ENCODE measurements around the gene NTRK2. TPM values are rescaled to one million over a fixed set of nuclear protein-coding genes. Genes with fewer than 3 reads are reported as not detected.
A peak's percentile ranks its signal among the peaks of the same experiment; 100 is the strongest.

NTRK2 gene
- total and polyA plus RNA-seq, 10 of the 15 experiments (the other 5 are each of a cell fraction or from before 2014, with no cell fraction given), result 0.42 to 4.6 (median 0.65) TPM

DNA sequence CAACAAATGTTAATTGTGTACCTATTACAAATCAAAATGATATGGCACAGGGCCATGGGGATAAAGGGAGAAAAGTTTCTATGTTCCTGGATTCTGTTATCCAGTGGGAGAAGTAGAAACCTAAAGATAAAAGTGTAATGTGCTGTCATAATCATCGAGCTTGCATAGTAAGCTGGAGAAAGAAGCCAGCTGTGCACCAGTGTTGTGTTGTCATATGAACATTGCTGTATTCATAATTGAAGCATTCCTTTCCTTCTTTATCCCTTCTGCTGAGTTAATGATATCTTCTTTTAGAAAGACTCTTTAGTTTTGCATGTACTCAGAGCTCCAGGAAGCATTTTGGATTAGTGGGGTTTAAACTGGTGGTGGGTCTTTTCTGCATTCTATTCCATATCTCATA lies 39.5 kb downstream of the NTRK2 start:
- Histone ChIP-seq H2AFZ (ENCODE audit: control insufficient read depth, low read depth, low read length) (no peak overlapping the region), H3K4me2 (ENCODE audit: control insufficient read depth, insufficient read depth) (peak overlapping the region; percentile 32; the same call in 1 of the 2 replicates), H3K9me3 (replicated peaks; ENCODE audit: control insufficient read depth, insufficient read depth, low read length) (no peaks in the 10 kb centered on the region; the same call in 1 of the 3 replicates), H3K27me3 (replicated peaks in 1 of 2; ENCODE audit: control insufficient read depth in 2 of 2, insufficient read depth in 2 of 2, low read length in 1 of 2) (no peaks in the 10 kb centered on the region), H3K4me1 (ENCODE audit: control insufficient read depth, insufficient read depth, low read length) (peaks cover 11% of the 10 kb centered on the region; the same call in 1 of the 2 replicates), H3K36me3 (ENCODE audit: control insufficient read depth in 2 of 2, insufficient read depth in 2 of 2, low read length in 1 of 2) (no peaks in the 10 kb centered on the region), H3K9ac (ENCODE audit: control insufficient read depth, insufficient read depth, low read length) (no peak overlapping the region), H3K4me3 (no peak overlapping the region), H3K79me2 (ENCODE audit: control insufficient read depth, insufficient read depth, low read length) (no peaks in the 10 kb centered on the region), H4K20me1 (ENCODE audit: control insufficient read depth, insufficient read depth) (no peaks in the 10 kb centered on the region), H3K27ac (ENCODE audit: control insufficient read depth, insufficient read depth) (no peak overlapping the region)
- no peak for DNase-seq (ENCODE audit: low read depth, low spot score)
- WGBS (ENCODE audit: insufficient coverage, insufficient replicate concordance, low lambda C conversion rate, missing lambda C conversion rate), result 0% methylated on average over 1 of the region's 1 CpG
- in situ Hi-C loops (cut with MboI) (loop anchor here (10.0 kb wide), 1 partner anchor 46 kb away; no protein-coding TSS in a partner anchor), intact Hi-C loops (cut with micrococcal nuclease; ENCODE audit: unreplicated experiment) (no loop called here)
- ChIA-PET SMC1A (ENCODE audit: uncharacterized antibody, unreplicated experiment) (interaction anchor here (0.7 to 5.4 kb wide), 12 partner anchors 8 to 71 kb away, joined by 3 to 64 read pairs (median 8); no protein-coding TSS in a partner anchor), RAD21 (ENCODE audit: unreplicated experiment) (interaction anchor here (1.0 to 3.6 kb wide), 7 partner anchors 12 to 72 kb away, joined by 3 to 30 read pairs (median 16); no protein-coding TSS in a partner anchor), POLR2A (interaction anchor here (0.6 to 2.9 kb wide), 5 partner anchors 36 to 71 kb away, joined by 3 to 11 read pairs (median 5); no protein-coding TSS in a partner anchor), CTCF (interaction anchor here (0.8 to 4.5 kb wide), 8 partner anchors 11 to 72 kb away, joined by 3 to 34 read pairs (median 3); no protein-coding TSS in a partner anchor)
- peak; percentile 15; the same call in 1 of the 3 replicates for ATAC-seq
- TF ChIP-seq ELK1 (IDR thresholded peaks at IDR 0.05; ENCODE audit: low read depth, low read length) (no peak), E4F1 (IDR thresholded peaks at IDR 0.05; ENCODE audit: borderline replicate concordance, partially characterized antibody) (no peak), REST (IDR thresholded peaks at IDR 0.05; ENCODE audit: low read depth, low read length) (no peak), ZNF622 (IDR thresholded peaks at IDR 0.05) (no peak), TBL1XR1 (IDR thresholded peaks at IDR 0.05; ENCODE audit: low read depth, low read length) (no peak), CHD2 (IDR thresholded peaks at IDR 0.05; ENCODE audit: borderline replicate concordance, low read depth, low read length) (no peak)
- TF ChIP-seq, protein P1, sequence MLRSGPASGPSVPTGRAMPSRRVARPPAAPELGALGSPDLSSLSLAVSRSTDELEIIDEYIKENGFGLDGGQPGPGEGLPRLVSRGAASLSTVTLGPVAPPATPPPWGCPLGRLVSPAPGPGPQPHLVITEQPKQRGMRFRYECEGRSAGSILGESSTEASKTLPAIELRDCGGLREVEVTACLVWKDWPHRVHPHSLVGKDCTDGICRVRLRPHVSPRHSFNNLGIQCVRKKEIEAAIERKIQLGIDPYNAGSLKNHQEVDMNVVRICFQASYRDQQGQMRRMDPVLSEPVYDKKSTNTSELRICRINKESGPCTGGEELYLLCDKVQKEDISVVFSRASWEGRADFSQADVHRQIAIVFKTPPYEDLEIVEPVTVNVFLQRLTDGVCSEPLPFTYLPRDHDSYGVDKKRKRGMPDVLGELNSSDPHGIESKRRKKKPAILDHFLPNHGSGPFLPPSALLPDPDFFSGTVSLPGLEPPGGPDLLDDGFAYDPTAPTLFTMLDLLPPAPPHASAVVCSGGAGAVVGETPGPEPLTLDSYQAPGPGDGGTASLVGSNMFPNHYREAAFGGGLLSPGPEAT (IDR thresholded peaks at IDR 0.05; ENCODE audit: low read depth), result no peak
- TF ChIP-seq, protein P2, sequence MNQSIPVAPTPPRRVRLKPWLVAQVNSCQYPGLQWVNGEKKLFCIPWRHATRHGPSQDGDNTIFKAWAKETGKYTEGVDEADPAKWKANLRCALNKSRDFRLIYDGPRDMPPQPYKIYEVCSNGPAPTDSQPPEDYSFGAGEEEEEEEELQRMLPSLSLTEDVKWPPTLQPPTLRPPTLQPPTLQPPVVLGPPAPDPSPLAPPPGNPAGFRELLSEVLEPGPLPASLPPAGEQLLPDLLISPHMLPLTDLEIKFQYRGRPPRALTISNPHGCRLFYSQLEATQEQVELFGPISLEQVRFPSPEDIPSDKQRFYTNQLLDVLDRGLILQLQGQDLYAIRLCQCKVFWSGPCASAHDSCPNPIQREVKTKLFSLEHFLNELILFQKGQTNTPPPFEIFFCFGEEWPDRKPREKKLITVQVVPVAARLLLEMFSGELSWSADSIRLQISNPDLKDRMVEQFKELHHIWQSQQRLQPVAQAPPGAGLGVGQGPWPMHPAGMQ (IDR thresholded peaks at IDR 0.05; ENCODE audit: borderline replicate concordance), result no peak
- TF ChIP-seq, protein P3, sequence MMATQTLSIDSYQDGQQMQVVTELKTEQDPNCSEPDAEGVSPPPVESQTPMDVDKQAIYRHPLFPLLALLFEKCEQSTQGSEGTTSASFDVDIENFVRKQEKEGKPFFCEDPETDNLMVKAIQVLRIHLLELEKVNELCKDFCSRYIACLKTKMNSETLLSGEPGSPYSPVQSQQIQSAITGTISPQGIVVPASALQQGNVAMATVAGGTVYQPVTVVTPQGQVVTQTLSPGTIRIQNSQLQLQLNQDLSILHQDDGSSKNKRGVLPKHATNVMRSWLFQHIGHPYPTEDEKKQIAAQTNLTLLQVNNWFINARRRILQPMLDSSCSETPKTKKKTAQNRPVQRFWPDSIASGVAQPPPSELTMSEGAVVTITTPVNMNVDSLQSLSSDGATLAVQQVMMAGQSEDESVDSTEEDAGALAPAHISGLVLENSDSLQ (IDR thresholded peaks at IDR 0.05), result no peak
- peak; percentile 49 for FAIRE-seq
- no TSS peak for BruUV-seq (replicated peaks)
